ENCODE data around the gene FAT1.

The FAT1 gene

GRCh38 chr4:186599483-186599882 is 124.2 kb downstream of the FAT1 start:
- DNase-seq = no peak

GRCh38 chr4:186598686-186599085 is 125.0 kb downstream of the FAT1 start:
- no peak for DNase-seq

GRCh38 chr4:186596850-186597390 is 126.7 kb downstream of the FAT1 start:
- no peak for DNase-seq

- DNase-seq = no peak
These were observed 127.3 kb downstream of the FAT1 start for GRCh38 chr4:186596346-186596745.

- no peak for DNase-seq
These were observed 130.1 kb downstream of the FAT1 start for GRCh38 chr4:186593587-186593973.

- no peak for DNase-seq
These were observed 130.6 kb downstream of the FAT1 start for GRCh38 chr4:186592966-186593586.

GRCh38 chr4:186592445-186592844 is 131.2 kb downstream of the FAT1 start:
- no peak for DNase-seq

GRCh38 chr4:186591651-186592050 is 132.0 kb downstream of the FAT1 start:
- no peak for DNase-seq

GRCh38 chr4:186588503-186588902 is 135.2 kb downstream of the FAT1 start:
- no peak for DNase-seq

- DNase-seq = peak; percentile 48
These were observed 136.1 kb downstream of the FAT1 start for GRCh38 chr4:186587416-186588018.

- no peak for DNase-seq
These were observed 137.5 kb downstream of the FAT1 start for GRCh38 chr4:186586205-186586604.

GRCh38 chr4:186584912-186585311 is 138.7 kb downstream of the FAT1 start:
- no peak for DNase-seq

GRCh38 chr4:186581421-186581820 is 142.2 kb downstream of the FAT1 start:
- DNase-seq = no peak

GRCh38 chr4:186580669-186581068 is 143.0 kb downstream of the FAT1 start:
- no peak for DNase-seq

- no peak for DNase-seq
These were observed 153.3 kb downstream of the FAT1 start for GRCh38 chr4:186570193-186570996.

GRCh38 chr4:186569533-186570192 is 154.0 kb downstream of the FAT1 start:
- DNase-seq = no peak

GRCh38 chr4:186566068-186566467 is 157.6 kb downstream of the FAT1 start:
- DNase-seq = no peak

- DNase-seq = no peak
These were observed 159.9 kb downstream of the FAT1 start for GRCh38 chr4:186563761-186564160.

GRCh38 chr4:186561748-186562147 is 161.9 kb downstream of the FAT1 start:
- no peak for DNase-seq

- no peak for DNase-seq
These were observed 163.0 kb downstream of the FAT1 start for GRCh38 chr4:186560647-186561046.

- DNase-seq = no peak
These were observed 166.2 kb downstream of the FAT1 start for GRCh38 chr4:186557486-186557885.

GRCh38 chr4:186557061-186557460 is 166.6 kb downstream of the FAT1 start:
- no peak for DNase-seq

Data from stimulated activated CD4-positive, alpha-beta T cell treated with anti-CD3 and anti-CD28 coated beads, Interleukin-1b, Interleukin-23, amount 100 ng/mL, for 48 hours (primary cell).